ENCODE measurements around the gene BORCS5. TPM values are rescaled to one million over a fixed set of nuclear protein-coding genes. Genes with fewer than 3 reads are reported as not detected.
A peak's percentile ranks its signal among the peaks of the same experiment; 100 is the strongest.

BORCS5 gene
- total RNA-seq, 1 experiment from 2014 or later = 7.8 TPM

DNA sequence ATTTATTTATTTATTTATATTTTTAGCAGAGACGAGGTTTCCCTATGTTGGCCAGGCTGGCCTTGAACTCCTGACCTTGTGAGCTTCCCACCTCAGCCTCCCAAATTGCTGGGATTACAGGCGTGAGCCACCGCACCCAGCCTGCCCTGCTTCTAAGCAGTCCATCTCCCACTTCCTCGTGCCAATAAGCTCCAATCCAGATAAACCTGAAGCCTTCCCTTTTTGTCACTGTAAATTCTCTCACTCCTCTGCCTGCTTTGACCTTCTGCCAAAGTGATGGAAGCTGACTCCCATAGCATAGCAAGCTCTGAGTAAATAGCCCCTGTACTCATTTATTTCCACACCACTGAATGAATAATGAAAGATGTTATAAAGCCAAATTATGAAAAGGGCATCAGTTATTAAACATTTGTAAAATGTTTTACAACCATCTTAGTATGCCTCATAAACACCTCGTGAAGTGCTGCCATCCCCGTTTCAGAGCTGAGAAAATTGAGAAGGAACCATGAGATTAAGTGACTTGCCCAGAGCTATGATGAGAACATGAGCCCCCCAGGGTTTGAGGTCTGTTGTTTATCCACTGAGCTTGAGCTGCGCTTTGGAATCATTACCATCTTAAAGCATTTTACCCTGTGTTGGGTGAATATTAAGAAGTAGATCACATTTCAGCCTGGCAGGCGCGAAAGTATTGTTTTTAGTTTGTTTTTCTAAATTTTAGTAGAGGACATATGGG is 37.3 kb upstream of the BORCS5 start:
- Histone ChIP-seq H3K36me3 (ENCODE audit: control insufficient read depth, insufficient read depth, low read length) (no peaks in the 10 kb centered on the region), H3K27me3 (ENCODE audit: control insufficient read depth, insufficient read depth, low read length) (no peaks in the 10 kb centered on the region), H3K27ac (ENCODE audit: low read length) (no peak overlapping the region), H3K9me3 (ENCODE audit: control insufficient read depth, insufficient read depth, low read depth, low read length) (no peaks in the 10 kb centered on the region), H3K4me3 (ENCODE audit: low read depth in 2 of 2, low read length in 2 of 2) (no peak overlapping the region), H3K4me1 (ENCODE audit: control insufficient read depth, insufficient read depth, low read length) (no peaks in the 10 kb centered on the region)
- CTCF ChIA-PET = no interaction called here
- intact Hi-C loops (cut with micrococcal nuclease; ENCODE audit: unreplicated experiment) = no loop called here
- TF ChIP-seq REST (IDR thresholded peaks at IDR 0.05; ENCODE audit: insufficient read depth in 1 of 2, low read depth in 2 of 2, low read length in 1 of 2) (no peak), SIN3A (IDR thresholded peaks at IDR 0.05; ENCODE audit: borderline replicate concordance, insufficient read depth, low read depth, low read length) (no peak), TCF7L2 (IDR thresholded peaks at IDR 0.05; ENCODE audit: low read depth, low read length) (0 out of 2 replicates have a peak, but pooled peaks have one; percentile 22), POLR2AphosphoS5 (IDR thresholded peaks at IDR 0.05; ENCODE audit: low read depth, low read length) (no peak)
- TF ChIP-seq, protein P1, sequence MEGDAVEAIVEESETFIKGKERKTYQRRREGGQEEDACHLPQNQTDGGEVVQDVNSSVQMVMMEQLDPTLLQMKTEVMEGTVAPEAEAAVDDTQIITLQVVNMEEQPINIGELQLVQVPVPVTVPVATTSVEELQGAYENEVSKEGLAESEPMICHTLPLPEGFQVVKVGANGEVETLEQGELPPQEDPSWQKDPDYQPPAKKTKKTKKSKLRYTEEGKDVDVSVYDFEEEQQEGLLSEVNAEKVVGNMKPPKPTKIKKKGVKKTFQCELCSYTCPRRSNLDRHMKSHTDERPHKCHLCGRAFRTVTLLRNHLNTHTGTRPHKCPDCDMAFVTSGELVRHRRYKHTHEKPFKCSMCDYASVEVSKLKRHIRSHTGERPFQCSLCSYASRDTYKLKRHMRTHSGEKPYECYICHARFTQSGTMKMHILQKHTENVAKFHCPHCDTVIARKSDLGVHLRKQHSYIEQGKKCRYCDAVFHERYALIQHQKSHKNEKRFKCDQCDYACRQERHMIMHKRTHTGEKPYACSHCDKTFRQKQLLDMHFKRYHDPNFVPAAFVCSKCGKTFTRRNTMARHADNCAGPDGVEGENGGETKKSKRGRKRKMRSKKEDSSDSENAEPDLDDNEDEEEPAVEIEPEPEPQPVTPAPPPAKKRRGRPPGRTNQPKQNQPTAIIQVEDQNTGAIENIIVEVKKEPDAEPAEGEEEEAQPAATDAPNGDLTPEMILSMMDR (IDR thresholded peaks at IDR 0.05) = no peak
- no TSS peak for BruUV-seq (replicated peaks)
- no peak for DNase-seq (ENCODE audit: low read depth, low spot score)
- in situ Hi-C loops (cut with HindIII; ENCODE audit: low pct_unique_long_range_greater_than_20kb, low sequenced_read_pairs) = no loop called here
- ATAC-seq = no peak
- POLR2A ChIA-PET = no interaction called here

GRCh38 chr12:12323118-12323517 is 33.8 kb upstream of the BORCS5 start:
- no peak overlapping the region for H3K27ac ChIP-seq (ENCODE audit: low read length)
- intact Hi-C loops (cut with micrococcal nuclease; ENCODE audit: unreplicated experiment) (no loop called here), in situ Hi-C loops (cut with HindIII; ENCODE audit: low pct_unique_long_range_greater_than_20kb, low sequenced_read_pairs) (no loop called here)
- H3K4me1 ChIP-seq (ENCODE audit: control insufficient read depth, insufficient read depth, low read length) = no peaks in the 10 kb centered on the region
- H3K36me3 ChIP-seq (ENCODE audit: control insufficient read depth, insufficient read depth, low read length) = no peaks in the 10 kb centered on the region
- H3K9me3 ChIP-seq (ENCODE audit: control insufficient read depth, insufficient read depth, low read depth, low read length) = no peaks in the 10 kb centered on the region
- ChIA-PET POLR2A (no interaction called here), CTCF (no interaction called here)
- DNase-seq (ENCODE audit: low read depth, low spot score) = no peak
- H3K4me3 ChIP-seq (ENCODE audit: low read depth in 2 of 2, low read length in 2 of 2) = no peak overlapping the region
- no peak for TF ChIP-seq SIN3A (IDR thresholded peaks at IDR 0.05; ENCODE audit: borderline replicate concordance, insufficient read depth, low read depth, low read length)
- TF ChIP-seq REST (IDR thresholded peaks at IDR 0.05; ENCODE audit: insufficient read depth in 1 of 2, low read depth in 2 of 2, low read length in 1 of 2) = no peak
- TF ChIP-seq TCF7L2 (IDR thresholded peaks at IDR 0.05; ENCODE audit: low read depth, low read length) = no peak
- no peak for TF ChIP-seq POLR2AphosphoS5 (IDR thresholded peaks at IDR 0.05; ENCODE audit: low read depth, low read length)
- TF ChIP-seq, protein P1 (IDR thresholded peaks at IDR 0.05) = no peak
- no TSS peak for BruUV-seq (replicated peaks)
- ATAC-seq = no peak
- H3K27me3 ChIP-seq (ENCODE audit: control insufficient read depth, insufficient read depth, low read length) = no peaks in the 10 kb centered on the region

All from Panc1 (cell line).